DND-41 (cell line): Measurements from ENCODE around the gene PRKCB.
"Not testable (repeated sequence)": the region's sequence is repeated elsewhere in the genome, so short reads cannot be mapped to it uniquely, and the experiment has no call there.

Source experiments
- ATAC-seq: fragments of 200-7000 bp; cut with Tn5 transposase; 3 replicates; pipeline ENCODE4 v1.9.1; 2021; ENCODE audit warnings: low read depth; ENCODE audit not compliant: insufficient read depth
- DNase-seq: peaks from one replicate; pipeline ENCODE4 v3.0.0-alpha.2; 2020
- H2AFZ ChIP-seq: 2 replicates; pipeline ENCODE4 v1.6.0; 2012; ENCODE audit warnings: low read depth, low read length
- H3K27ac ChIP-seq: 2 replicates; pipeline ENCODE4 v1.5.1; 2012; ENCODE audit warnings: low read length, inconsistent platforms
- H3K27me3 ChIP-seq: fragments of 200-600 bp; sonication (generic); 2 replicates; pipeline ENCODE4 v1.6.0; 2012; ENCODE audit warnings: low read length, mild to moderate bottlenecking, inconsistent platforms; ENCODE audit not compliant: insufficient read depth, poor library complexity
- H3K36me3 ChIP-seq: 2 replicates; pipeline ENCODE4 v1.5.1; 2012; ENCODE audit warnings: low read length, inconsistent platforms; ENCODE audit not compliant: insufficient read depth
- H3K4me1 ChIP-seq: 2 replicates; pipeline ENCODE4 v1.5.1; 2012; ENCODE audit warnings: mild to moderate bottlenecking, low read length; ENCODE audit not compliant: insufficient read depth
- H3K4me2 ChIP-seq: 2 replicates; pipeline ENCODE4 v1.6.0; 2012; ENCODE audit warnings: mild to moderate bottlenecking, moderate library complexity, low read length, inconsistent platforms; ENCODE audit not compliant: insufficient read depth
- H3K4me3 ChIP-seq, 2 experiments: fragments of 200-600 bp in 1 of 2; shearing (Covaris generic) in 1 of 2; 2 replicates each; pipeline ENCODE4 v1.5.1; 2012 to 2016; ENCODE audit warnings: inconsistent platforms in 2 of 2, low read length in 2 of 2, mild to moderate bottlenecking in 2 of 2, low read depth in 1 of 2, moderate library complexity in 1 of 2
- H3K79me2 ChIP-seq: 2 replicates; pipeline ENCODE4 v1.6.0; 2012; ENCODE audit warnings: low read length, inconsistent platforms; ENCODE audit not compliant: insufficient read depth
- H3K9ac ChIP-seq: 2 replicates; pipeline ENCODE4 v1.6.0; 2012; ENCODE audit warnings: low read depth, mild to moderate bottlenecking, inconsistent platforms, low read length, moderate library complexity
- H3K9me3 ChIP-seq: 2 replicates; pipeline ENCODE4 v1.5.1; 2012; ENCODE audit warnings: low read length, moderate library complexity, mild to moderate bottlenecking, inconsistent platforms; ENCODE audit not compliant: insufficient read depth, severe bottlenecking
- H4K20me1 ChIP-seq: 2 replicates; pipeline ENCODE4 v1.6.0; 2012; ENCODE audit warnings: low read length; ENCODE audit not compliant: insufficient read depth
- EZH2 ChIP-seq: IDR thresholded peaks from 3 replicates; pipeline ENCODE4 v1.6.1; 2012; ENCODE audit warnings: borderline replicate concordance, low read depth, mild to moderate bottlenecking, moderate library complexity, low read length, inconsistent platforms; ENCODE audit not compliant: severe bottlenecking
- TF ChIP-seq, protein P1 (sequence below): IDR thresholded peaks from 2 replicates; pipeline ENCODE4 v1.5.1; 2012; ENCODE audit warnings: borderline replicate concordance, low read length, moderate library complexity, mild to moderate bottlenecking; ENCODE audit not compliant: poor library complexity, severe bottlenecking; ENCODE audit errors: extremely low read depth

The PRKCB gene

DNA sequence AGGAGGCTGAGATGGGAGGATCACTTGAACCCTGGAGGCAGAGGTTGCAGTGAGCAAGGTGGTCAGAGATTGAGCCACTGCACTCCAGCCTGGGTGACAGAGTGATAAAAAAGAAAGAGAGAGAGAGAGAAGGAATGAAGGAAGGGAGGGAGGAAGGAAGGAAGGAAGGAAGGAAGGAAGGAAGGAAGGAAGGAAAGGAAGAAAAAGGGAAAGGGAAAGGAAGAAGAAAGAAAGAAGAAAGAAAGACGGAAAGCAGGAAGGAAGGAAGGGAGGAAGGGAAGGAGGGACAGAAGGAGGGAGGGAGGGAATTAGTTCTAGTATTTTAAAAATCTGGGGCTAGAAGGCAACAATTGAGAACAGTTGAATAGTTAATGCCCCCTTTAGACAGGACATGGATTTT lies 258.9 kb downstream of the PRKCB start:
- no peak for TF ChIP-seq EZH2
- TF ChIP-seq, protein P1, sequence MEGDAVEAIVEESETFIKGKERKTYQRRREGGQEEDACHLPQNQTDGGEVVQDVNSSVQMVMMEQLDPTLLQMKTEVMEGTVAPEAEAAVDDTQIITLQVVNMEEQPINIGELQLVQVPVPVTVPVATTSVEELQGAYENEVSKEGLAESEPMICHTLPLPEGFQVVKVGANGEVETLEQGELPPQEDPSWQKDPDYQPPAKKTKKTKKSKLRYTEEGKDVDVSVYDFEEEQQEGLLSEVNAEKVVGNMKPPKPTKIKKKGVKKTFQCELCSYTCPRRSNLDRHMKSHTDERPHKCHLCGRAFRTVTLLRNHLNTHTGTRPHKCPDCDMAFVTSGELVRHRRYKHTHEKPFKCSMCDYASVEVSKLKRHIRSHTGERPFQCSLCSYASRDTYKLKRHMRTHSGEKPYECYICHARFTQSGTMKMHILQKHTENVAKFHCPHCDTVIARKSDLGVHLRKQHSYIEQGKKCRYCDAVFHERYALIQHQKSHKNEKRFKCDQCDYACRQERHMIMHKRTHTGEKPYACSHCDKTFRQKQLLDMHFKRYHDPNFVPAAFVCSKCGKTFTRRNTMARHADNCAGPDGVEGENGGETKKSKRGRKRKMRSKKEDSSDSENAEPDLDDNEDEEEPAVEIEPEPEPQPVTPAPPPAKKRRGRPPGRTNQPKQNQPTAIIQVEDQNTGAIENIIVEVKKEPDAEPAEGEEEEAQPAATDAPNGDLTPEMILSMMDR = no peak
- no peak overlapping the region for H3K4me3 ChIP-seq
- no peaks in the 10 kb centered on the region for H3K27me3 ChIP-seq
- H3K4me2 ChIP-seq = no peak overlapping the region
- DNase-seq (no peak), ATAC-seq (no peak)
- no peak overlapping the region for H3K9ac ChIP-seq
- H3K36me3 ChIP-seq = peaks cover 47% of the 10 kb centered on the region
- H3K27ac ChIP-seq = no peak overlapping the region
- H4K20me1 ChIP-seq = no peaks in the 10 kb centered on the region
- H3K9me3 ChIP-seq = peaks cover 12% of the 10 kb centered on the region
- no peak overlapping the region for H2AFZ ChIP-seq
- H3K79me2 ChIP-seq = no peaks in the 10 kb centered on the region
- no peaks in the 10 kb centered on the region for H3K4me1 ChIP-seq

DNA sequence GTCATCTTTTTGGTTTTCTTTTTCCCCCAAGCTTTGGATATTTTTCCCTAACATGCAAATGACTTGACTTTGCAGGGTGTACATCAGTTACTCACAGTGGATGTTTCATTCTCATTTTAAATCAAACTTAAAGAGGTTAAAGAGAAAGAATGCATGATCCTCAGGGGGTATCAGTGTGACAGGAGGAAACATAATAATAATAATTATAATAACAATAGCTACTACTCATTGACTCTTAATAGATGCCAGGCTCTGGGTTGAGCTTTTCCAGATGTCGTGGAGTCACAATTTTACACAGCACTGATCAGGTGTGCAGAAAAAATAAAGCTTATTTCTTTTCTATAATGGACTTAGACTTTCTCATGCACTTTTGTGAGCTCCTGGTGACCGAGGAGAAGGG lies 263.1 kb downstream of the PRKCB start:
- H3K4me2 ChIP-seq = no peak overlapping the region
- DNase-seq (no peak), ATAC-seq (no peak)
- H3K27me3 ChIP-seq = no peaks in the 10 kb centered on the region
- no peak overlapping the region for H3K4me3 ChIP-seq
- no peak overlapping the region for H2AFZ ChIP-seq
- H3K27ac ChIP-seq = no peak overlapping the region
- H3K36me3 ChIP-seq = peaks cover 37% of the 10 kb centered on the region
- H3K9ac ChIP-seq = no peak overlapping the region
- no peaks in the 10 kb centered on the region for H3K9me3 ChIP-seq
- H4K20me1 ChIP-seq = no peaks in the 10 kb centered on the region
- no peaks in the 10 kb centered on the region for H3K79me2 ChIP-seq
- no peaks in the 10 kb centered on the region for H3K4me1 ChIP-seq
- no peak for TF ChIP-seq EZH2
- TF ChIP-seq, protein P1 = no peak

DNA sequence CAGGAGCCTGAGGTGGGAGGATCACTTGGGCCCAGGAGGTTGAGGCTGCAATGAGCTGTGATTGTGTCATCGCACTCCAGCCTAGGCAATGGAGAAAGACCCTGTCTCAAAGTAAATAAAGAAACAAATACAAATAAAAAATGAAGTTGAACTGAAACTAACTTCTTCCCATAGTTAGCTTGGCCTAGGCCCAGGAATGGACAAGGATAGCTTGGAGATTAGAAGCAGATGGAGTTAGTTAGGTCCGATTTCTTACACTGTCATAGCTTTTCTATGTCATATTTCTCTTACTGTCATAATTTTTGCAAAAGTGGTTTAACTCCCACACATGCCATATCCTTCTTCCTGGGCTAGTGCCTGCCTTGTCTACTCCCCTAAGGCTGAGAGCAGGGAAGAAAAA lies 265.6 kb downstream of the PRKCB start:
- Histone ChIP-seq H3K79me2 (no peaks in the 10 kb centered on the region), H3K4me2 (no peak overlapping the region), H2AFZ (no peak overlapping the region), H3K4me1 (no peaks in the 10 kb centered on the region), H3K9me3 (no peaks in the 10 kb centered on the region), H3K27ac (no peak overlapping the region), H3K9ac (no peak overlapping the region), H3K36me3 (peaks cover 14% of the 10 kb centered on the region), H3K27me3 (no peaks in the 10 kb centered on the region), H3K4me3 (no peak overlapping the region), H4K20me1 (no peaks in the 10 kb centered on the region)
- no peak for DNase-seq
- no peak for ATAC-seq
- TF ChIP-seq, protein P1 = no peak
- TF ChIP-seq EZH2 = no peak

DNA sequence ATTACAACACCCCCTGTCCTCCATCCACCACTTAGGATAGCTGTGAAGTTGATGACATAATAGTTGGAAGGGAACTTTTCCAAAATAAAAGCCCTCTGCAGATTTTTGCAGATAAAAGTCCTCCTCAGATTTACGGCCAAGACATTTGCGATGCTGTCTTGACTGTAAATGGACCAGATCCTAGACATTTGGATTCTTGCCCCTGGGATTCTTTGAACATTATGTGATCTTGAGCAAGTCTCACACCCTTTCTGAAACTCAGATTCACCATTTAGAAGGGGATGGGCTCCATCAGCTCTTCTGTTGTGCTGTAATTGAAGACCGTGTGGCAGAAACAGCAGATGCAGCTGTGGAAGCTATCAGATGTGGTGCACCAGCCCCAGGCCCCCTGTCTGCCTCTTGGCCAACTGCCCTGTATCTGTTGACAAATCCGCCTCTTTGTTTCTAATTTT lies 266.5 kb downstream of the PRKCB start:
- no peaks in the 10 kb centered on the region for H4K20me1 ChIP-seq
- no peak overlapping the region for H3K4me2 ChIP-seq
- H2AFZ ChIP-seq = no peak overlapping the region
- no peaks in the 10 kb centered on the region for H3K9me3 ChIP-seq
- H3K4me3 ChIP-seq = no peak overlapping the region
- no peak overlapping the region for H3K27ac ChIP-seq
- peaks cover 14% of the 10 kb centered on the region for H3K36me3 ChIP-seq
- no peaks in the 10 kb centered on the region for H3K4me1 ChIP-seq
- no peaks in the 10 kb centered on the region for H3K79me2 ChIP-seq
- H3K27me3 ChIP-seq = no peaks in the 10 kb centered on the region
- DNase-seq (no peak), ATAC-seq (no peak)
- no peak overlapping the region for H3K9ac ChIP-seq
- TF ChIP-seq, protein P1 = no peak
- TF ChIP-seq EZH2 = no peak

DNA sequence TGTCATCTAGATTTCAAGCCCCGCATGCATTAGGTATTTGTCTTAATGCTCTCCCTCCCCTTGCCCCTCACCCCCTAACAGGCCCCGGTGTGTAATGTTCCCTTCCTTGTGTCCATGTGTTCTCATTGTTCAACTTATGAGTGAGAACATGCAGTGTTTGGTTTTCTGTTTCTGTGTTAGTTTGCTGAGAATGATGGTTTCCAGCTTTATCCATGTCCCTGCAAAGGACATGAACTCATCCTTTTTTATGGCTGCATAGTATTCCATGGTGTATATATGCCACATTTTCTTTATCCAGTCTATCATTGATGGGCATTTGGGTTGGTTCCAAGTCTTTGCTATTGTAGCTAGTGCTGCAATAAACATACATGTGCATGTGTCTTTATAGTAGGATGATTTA lies 269.7 kb downstream of the PRKCB start:
- ATAC-seq, H3K4me1 ChIP-seq, H3K27ac ChIP-seq, H3K9ac ChIP-seq, H3K27me3 ChIP-seq, H3K9me3 ChIP-seq, H3K36me3 ChIP-seq, H2AFZ ChIP-seq, H4K20me1 ChIP-seq, H3K79me2 ChIP-seq, H3K4me2 ChIP-seq, DNase-seq, H3K4me3 ChIP-seq: not testable (repeated sequence)
